HepG2 (cell line): Measurements from ENCODE around the gene CRTC2. TPM values are rescaled to one million over a fixed set of nuclear protein-coding genes. Genes with fewer than 3 reads are reported as not detected.
A peak's percentile ranks its signal among the peaks of the same experiment; 100 is the strongest.

Experiments used
- ATAC-seq: fragments of 200-7000 bp; cut with Tn5 transposase; 3 replicates; pipeline ENCODE4 v1.9.1; 2020; ENCODE audit warnings: mild to moderate bottlenecking, moderate library complexity
- BruUV-seq: library from RNA; stranded (reverse); fragments of 400-500 nt; replicated peaks from 2 replicates; lab custom pipeline; 2021; lab: Mats Ljungman, UMichigan
- CTCF ChIA-PET: fragments of 300-600 bp; formaldehyde crosslinking; extraction: SDS; loops from one replicate; lab custom pipeline; 2021; ENCODE audit warnings: low total read pairs, inconsistent platforms, low intra/inter-chr PET ratio; lab: Yijun Ruan, JAX
- POLR2A ChIA-PET: fragments of 350-600 bp; sonication (Branson Sonifier 250); formaldehyde crosslinking; loops from one replicate; lab custom pipeline; 2020; ENCODE audit warnings: antibody characterized with exemption, inconsistent platforms; lab: Yijun Ruan, JAX
- DNase-seq: peaks from one replicate; pipeline ENCODE4 v3.0.0-alpha.2; 2015; ENCODE audit warnings: low spot score
- FAIRE-seq: peaks from 3 replicates; lab custom pipeline; 2011; peaks lifted over from hg19 to GRCh38; lab: Jason Lieb, UNC
- H2AFZ ChIP-seq: one replicate; pipeline ENCODE4 v1.6.1; 2011; ENCODE audit warnings: low read length, inconsistent platforms
- H3K27ac ChIP-seq: fragments of 300-600 bp; 3 replicates; pipeline ENCODE4 v1.8.0; 2011; ENCODE audit warnings: mixed run types, mild to moderate bottlenecking, mixed read lengths, low read length, inconsistent platforms; ENCODE audit not compliant: insufficient read depth; ENCODE audit errors: extremely low read length
- H3K27me3 ChIP-seq, 2 experiments: fragments of 200-600 bp in 1 of 2; 2 replicates in 1 of 2; 3 replicates in 1 of 2; pipeline versions ENCODE4 v1.6.0 to v1.8.0; 2011; ENCODE audit warnings: low read length in 2 of 2, mild to moderate bottlenecking in 2 of 2, moderate library complexity in 2 of 2, inconsistent platforms in 1 of 2; ENCODE audit not compliant: insufficient read depth in 2 of 2, control insufficient read depth in 1 of 2
- H3K36me3 ChIP-seq, 2 experiments: fragments of 200-600 bp in 1 of 2; replicated peaks in 1 of 2; 2 replicates in 1 of 2; 3 replicates in 1 of 2; pipeline versions ENCODE4 v1.5.1 to v1.8.0; 2011; ENCODE audit warnings: low read length in 2 of 2, inconsistent platforms in 1 of 2; ENCODE audit not compliant: insufficient read depth in 2 of 2, control insufficient read depth in 1 of 2
- H3K4me1 ChIP-seq: 2 replicates; pipeline ENCODE4 v1.5.1; 2012; ENCODE audit warnings: low read length, inconsistent platforms; ENCODE audit not compliant: insufficient read depth
- H3K4me2 ChIP-seq: 2 replicates; pipeline ENCODE4 v1.6.0; 2011; ENCODE audit warnings: low read depth, low read length, inconsistent platforms
- H3K4me3 ChIP-seq, 3 experiments: fragments of 200-600 bp in 1 of 3; sonication (generic), shearing (Covaris generic) in 1 of 3; replicated peaks in 1 of 3; 2 replicates each; pipeline ENCODE4 v1.5.1; 2011 to 2016; ENCODE audit warnings: low read length in 3 of 3, inconsistent platforms in 2 of 3, low read depth in 2 of 3, mild to moderate bottlenecking in 2 of 3, control low read depth in 1 of 3, mixed read lengths in 1 of 3; ENCODE audit not compliant: insufficient read depth in 1 of 3
- H3K79me2 ChIP-seq: one replicate; pipeline ENCODE4 v1.6.1; 2011; ENCODE audit warnings: low read length, inconsistent platforms; ENCODE audit not compliant: insufficient read depth
- H3K9ac ChIP-seq: 2 replicates; pipeline ENCODE4 v1.6.0; 2011; ENCODE audit warnings: mild to moderate bottlenecking, low read depth, low read length, inconsistent platforms; ENCODE audit not compliant: insufficient read depth
- H3K9me3 ChIP-seq: 2 replicates; pipeline ENCODE4 v1.5.1; 2012; ENCODE audit warnings: mild to moderate bottlenecking, low read length
- H4K20me1 ChIP-seq: 2 replicates; pipeline ENCODE4 v1.6.0; 2011; ENCODE audit warnings: inconsistent platforms, mild to moderate bottlenecking, low read length, moderate library complexity; ENCODE audit not compliant: insufficient read depth
- HOXA5 ChIP-seq: sonication (generic); formaldehyde crosslinking; IDR thresholded peaks from 2 replicates; pipeline ENCODE4 v1.4.0; 2020; ENCODE audit warnings: missing genetic modification reagents
- LCORL ChIP-seq, 2 experiments: fragments of 450-650 bp in 1 of 2; sonication (generic) in 1 of 2; formaldehyde crosslinking in 1 of 2; IDR thresholded peaks; 2 replicates each; pipeline versions ENCODE4 v1.5.0 to v1.6.1; 2017 to 2020; ENCODE audit warnings: antibody characterized with exemption in 1 of 2, missing genetic modification reagents in 1 of 2
- TMF1 ChIP-seq: sonication (generic); formaldehyde crosslinking; IDR thresholded peaks from 2 replicates; pipeline ENCODE4 v1.8.1; 2022; ENCODE audit warnings: low read depth, missing genetic modification reagents
- ZMYM2 ChIP-seq: sonication (generic); formaldehyde crosslinking; IDR thresholded peaks from 2 replicates; pipeline ENCODE4 v1.8.0; 2022; ENCODE audit warnings: mild to moderate bottlenecking, missing genetic modification reagents
- ZNF350 ChIP-seq: sonication (generic); formaldehyde crosslinking; IDR thresholded peaks from 2 replicates; pipeline ENCODE4 v1.4.0; 2020; ENCODE audit warnings: mild to moderate bottlenecking, low read depth, missing genetic modification reagents, borderline replicate concordance
- ZNF446 ChIP-seq: sonication (generic); formaldehyde crosslinking; IDR thresholded peaks from 2 replicates; pipeline ENCODE4 v1.5.0; 2020; ENCODE audit warnings: mild to moderate bottlenecking, missing genetic modification reagents
- ZNF792 ChIP-seq: IDR thresholded peaks from 2 replicates; pipeline ENCODE4 v1.6.1; 2016
- WGBS: methylation state at CpG from one replicate; pipeline ENCODE4 v1.1.6; 2017; ENCODE audit warnings: low lambda C conversion rate; 5-methylcytosine and 5-hydroxymethylcytosine counted together
- in situ Hi-C: cut with HindIII; loops from 2 replicates; pipeline ENCODE4 v1.10.0; 2017; ENCODE audit warnings: low pct_unique_long_range_greater_than_20kb; ENCODE audit not compliant: extremely low pct_ligation_motif_present
- intact Hi-C: fragments of 100-400 bp; cut with micrococcal nuclease; formaldehyde crosslinking; loops from one replicate; pipeline ENCODE4 v1.10.0; 2022; ENCODE audit not compliant: unreplicated experiment
- polyA plus RNA-seq, 8 experiments: library from polyadenylated mRNA; depleted of rRNA in 3 of 8; stranded (reverse) in 7 of 8; unstranded in 1 of 8; fragments of >200 nt; fragmentation: Illumina TruSeq in 4 of 8; extraction: Trizol in 4 of 8; gene quantifications; 2 replicates each; pipeline versions ENCODE4 v1.2.1 to v1.2.3, GENCODE V29; 2011 to 2016; ENCODE audit warnings: low read depth in 4 of 8, missing spikeins in 1 of 8, mixed read lengths in 1 of 8; ENCODE audit not compliant: insufficient read depth in 1 of 8
- total RNA-seq, 5 experiments: library from RNA; depleted of rRNA; stranded (reverse); fragments of >200 nt; fragmentation: Illumina TruSeq; extraction: Trizol; gene quantifications; 2 replicates each; pipeline ENCODE4 v1.2.3, GENCODE V29; 2016; ENCODE audit warnings: low read depth in 1 of 5
- TF ChIP-seq, protein P1 (sequence below): sonication (generic); formaldehyde crosslinking; IDR thresholded peaks from 2 replicates; pipeline ENCODE4 v1.4.0; 2020; ENCODE audit warnings: mild to moderate bottlenecking, missing genetic modification reagents, borderline replicate concordance

The CRTC2 gene
- total and polyA plus RNA-seq, 2 of the 13 experiments (the other 11 are each of a cell fraction or from before 2014, with no cell fraction given), result 6.1 to 26.7 TPM

GRCh38 chr1:153990468-153991150, 32.2 kb upstream of the CRTC2 start, which contains the start of gene RPS27 (continued):
- peak; percentile 89; the same call in 1 of the 2 replicates for TF ChIP-seq HOXA5 (CRISPR knock-in tag)
- TF ChIP-seq TMF1 (CRISPR knock-in tag), result no peak
- TF ChIP-seq ZNF792 (CRISPR knock-in tag), result peak; percentile 68; the same call in 1 of the 2 replicates
- TF ChIP-seq ZNF350 (CRISPR knock-in tag), result peak; percentile 77; the same call in 1 of the 2 replicates
- TF ChIP-seq LCORL (IDR thresholded peaks at IDR 0.05), result no peak
- TF ChIP-seq LCORL (CRISPR knock-in tag; IDR thresholded peaks at IDR 0.05), result no peak
- TF ChIP-seq, protein P1, sequence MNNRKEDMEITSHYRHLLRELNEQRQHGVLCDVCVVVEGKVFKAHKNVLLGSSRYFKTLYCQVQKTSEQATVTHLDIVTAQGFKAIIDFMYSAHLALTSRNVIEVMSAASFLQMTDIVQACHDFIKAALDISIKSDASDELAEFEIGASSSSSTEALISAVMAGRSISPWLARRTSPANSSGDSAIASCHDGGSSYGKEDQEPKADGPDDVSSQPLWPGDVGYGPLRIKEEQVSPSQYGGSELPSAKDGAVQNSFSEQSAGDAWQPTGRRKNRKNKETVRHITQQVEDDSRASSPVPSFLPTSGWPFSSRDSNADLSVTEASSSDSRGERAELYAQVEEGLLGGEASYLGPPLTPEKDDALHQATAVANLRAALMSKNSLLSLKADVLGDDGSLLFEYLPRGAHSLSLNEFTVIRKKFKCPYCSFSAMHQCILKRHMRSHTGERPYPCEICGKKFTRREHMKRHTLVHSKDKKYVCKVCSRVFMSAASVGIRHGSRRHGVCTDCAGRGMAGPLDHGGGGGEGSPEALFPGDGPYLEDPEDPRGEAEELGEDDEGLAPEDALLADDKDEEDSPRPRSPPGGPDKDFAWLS, result no peak

GRCh38 chr1:153987621-153988020, 29.2 kb upstream of the CRTC2 start:
- 60% methylated on average over 8 of the region's 8 CpGs for WGBS
- Histone ChIP-seq H3K9me3 (no peaks in the 10 kb centered on the region), H3K4me2 (peak overlapping the region; percentile 97), H3K27me3 (no peaks in the 10 kb centered on the region; a peak in 1 of 5 replicates), H2AFZ (peak overlapping the region; percentile 54), H3K9ac (peak overlapping the region; percentile 51), H3K4me3 (peak overlapping the region in 2 of 3 experiments; percentile 47 to 79; a peak in 5 of 6 replicates), H4K20me1 (peaks cover 5% of the 10 kb centered on the region), H3K36me3 (peaks cover 2 to 8% of the 10 kb centered on the region in 2 experiments; a peak in 4 of 5 replicates), H3K79me2 (peaks cover 23% of the 10 kb centered on the region), H3K4me1 (peaks cover 32% of the 10 kb centered on the region), H3K27ac (peak overlapping the region; percentile 82)
- no peak for DNase-seq
- ChIA-PET CTCF (interaction anchor here (1.8 to 2.9 kb wide), 2 partner anchors 166 to 190 kb away, joined by 21 to 35 read pairs; no protein-coding TSS in a partner anchor), POLR2A (interaction anchor here (0.7 to 7.5 kb wide), 12 partner anchors 10 to 219 kb away, joined by 3 to 92 read pairs (median 6); partner anchors contain the start of genes CREB3L4, GATAD2B, JTB and SLC27A3)
- BruUV-seq, result no TSS peak
- no peak for FAIRE-seq
- intact Hi-C loops, result loop anchor here (5.0 kb wide), 1 partner anchor 310 kb away; the partner anchor contains the start of gene NPR1
- TF ChIP-seq ZMYM2 (0 out of 2 replicates have a peak, but pooled peaks have one; percentile 13), ZNF446 (CRISPR knock-in tag) (no peak)
- ATAC-seq, result no peak
- in situ Hi-C loops, result loop anchor here (5.0 to 10.0 kb wide), 2 partner anchors 190 to 303 kb away; no protein-coding TSS in a partner anchor
